ENCODE measurements around the gene BTBD19.
"Not testable (repeated sequence)": the region's sequence is repeated elsewhere in the genome, so short reads cannot be mapped to it uniquely, and the experiment has no call there.

Gene BTBD19

GRCh38 chr1:44830900-44831304 lies 22.6 kb downstream of the BTBD19 start:
- Histone ChIP-seq H3K27ac (no peak overlapping the region), H3K27me3 (replicated peaks) (no peaks in the 10 kb centered on the region), H3K4me3 (ENCODE audit: low read depth, low read length) (no peak overlapping the region), H3K36me3 (replicated peaks) (no peaks in the 10 kb centered on the region)
- in situ Hi-C loops (cut with HindIII; ENCODE audit: low pct_ligation_motif_present, low sequenced_read_pairs): no loop called here
- peak; percentile 30 for TF ChIP-seq CTCF (IDR thresholded peaks at IDR 0.05; ENCODE audit: low read depth, low read length, missing control alignments)
- no peak for DNase-seq

- in situ Hi-C loops (cut with HindIII; ENCODE audit: low pct_ligation_motif_present, low sequenced_read_pairs): no loop called here
- DNase-seq: no peak
- no peak for TF ChIP-seq CTCF (IDR thresholded peaks at IDR 0.05; ENCODE audit: low read depth, low read length, missing control alignments)
- Histone ChIP-seq H3K27me3 (replicated peaks) (no peaks in the 10 kb centered on the region), H3K4me3 (ENCODE audit: low read depth, low read length) (no peak overlapping the region), H3K36me3 (replicated peaks) (no peaks in the 10 kb centered on the region), H3K27ac (no peak overlapping the region)
Observed at GRCh38 chr1:44831516-44831915, 23.2 kb downstream of the BTBD19 start.

- no peak overlapping the region for H3K4me3 ChIP-seq (ENCODE audit: low read depth, low read length)
- H3K27me3 ChIP-seq (replicated peaks): no peaks in the 10 kb centered on the region
- in situ Hi-C loops (cut with HindIII; ENCODE audit: low pct_ligation_motif_present, low sequenced_read_pairs): no loop called here
- no peaks in the 10 kb centered on the region for H3K36me3 ChIP-seq (replicated peaks)
- no peak for TF ChIP-seq CTCF (IDR thresholded peaks at IDR 0.05; ENCODE audit: low read depth, low read length, missing control alignments)
- DNase-seq: no peak
- H3K27ac ChIP-seq: no peak overlapping the region
Observed at GRCh38 chr1:44832056-44832705, 23.9 kb downstream of the BTBD19 start.

GRCh38 chr1:44834328-44834727 lies 26.0 kb downstream of the BTBD19 start:
- Histone ChIP-seq H3K27ac (no peak overlapping the region), H3K27me3 (replicated peaks) (no peaks in the 10 kb centered on the region), H3K4me3 (ENCODE audit: low read depth, low read length) (no peak overlapping the region), H3K36me3 (replicated peaks) (no peaks in the 10 kb centered on the region)
- TF ChIP-seq CTCF (IDR thresholded peaks at IDR 0.05; ENCODE audit: low read depth, low read length, missing control alignments): no peak
- in situ Hi-C loops (cut with HindIII; ENCODE audit: low pct_ligation_motif_present, low sequenced_read_pairs): no loop called here
- DNase-seq: no peak

GRCh38 chr1:44835738-44836675 lies 27.7 kb downstream of the BTBD19 start:
- TF ChIP-seq CTCF (IDR thresholded peaks at IDR 0.05; ENCODE audit: low read depth, low read length, missing control alignments): peak; percentile 96
- Histone ChIP-seq H3K4me3 (ENCODE audit: low read depth, low read length) (no peak overlapping the region), H3K27ac (no peak overlapping the region), H3K27me3 (replicated peaks) (no peaks in the 10 kb centered on the region), H3K36me3 (replicated peaks) (no peaks in the 10 kb centered on the region)
- DNase-seq: peak; percentile 71
- in situ Hi-C loops (cut with HindIII; ENCODE audit: low pct_ligation_motif_present, low sequenced_read_pairs): no loop called here

- in situ Hi-C loops (cut with HindIII; ENCODE audit: low pct_ligation_motif_present, low sequenced_read_pairs); DNase-seq; H3K27me3 ChIP-seq (replicated peaks); H3K36me3 ChIP-seq (replicated peaks); H3K27ac ChIP-seq; H3K4me3 ChIP-seq (ENCODE audit: low read depth, low read length): not testable (repeated sequence)
Observed at GRCh38 chr1:44838294-44838693, 30.0 kb downstream of the BTBD19 start.
